SW 1271 (cell line): ENCODE data around the gene CELSR1.
"Not testable (repeated sequence)": the region's sequence is repeated elsewhere in the genome, so short reads cannot be mapped to it uniquely, and the experiment has no call there.

Experiments used
- DNase-seq, 2 experiments: peaks; one replicate each; lab custom pipeline; 2025; lab: John Stamatoyannopoulos, UW

Gene CELSR1

DNA sequence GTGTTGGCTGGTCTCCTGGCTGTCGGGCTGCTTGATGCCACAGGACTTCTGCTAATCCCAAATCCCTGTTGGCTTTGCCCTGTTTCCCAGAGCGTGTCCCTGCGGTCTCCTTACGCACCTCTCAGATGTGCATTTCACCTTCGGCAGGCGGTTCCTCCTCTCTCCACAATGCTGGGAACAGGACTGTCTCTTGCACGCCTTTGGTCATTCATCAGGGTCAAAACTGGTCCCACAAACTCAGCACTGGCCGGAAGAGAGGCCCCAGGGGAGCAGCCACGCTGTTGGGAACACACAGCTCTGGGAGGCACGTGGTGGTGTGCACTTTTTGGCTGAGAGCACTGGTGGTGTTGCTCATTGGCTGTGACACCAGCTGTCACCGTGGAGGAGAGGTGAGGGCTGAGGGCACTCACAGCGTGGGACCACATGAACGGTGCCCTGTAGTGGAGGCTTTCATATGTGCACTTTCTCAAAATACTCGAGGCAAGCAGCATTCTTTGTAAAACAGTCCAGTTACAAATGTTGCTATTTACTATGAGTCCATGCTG is 217.2 kb downstream of the CELSR1 start:
- no peak for DNase-seq

DNA sequence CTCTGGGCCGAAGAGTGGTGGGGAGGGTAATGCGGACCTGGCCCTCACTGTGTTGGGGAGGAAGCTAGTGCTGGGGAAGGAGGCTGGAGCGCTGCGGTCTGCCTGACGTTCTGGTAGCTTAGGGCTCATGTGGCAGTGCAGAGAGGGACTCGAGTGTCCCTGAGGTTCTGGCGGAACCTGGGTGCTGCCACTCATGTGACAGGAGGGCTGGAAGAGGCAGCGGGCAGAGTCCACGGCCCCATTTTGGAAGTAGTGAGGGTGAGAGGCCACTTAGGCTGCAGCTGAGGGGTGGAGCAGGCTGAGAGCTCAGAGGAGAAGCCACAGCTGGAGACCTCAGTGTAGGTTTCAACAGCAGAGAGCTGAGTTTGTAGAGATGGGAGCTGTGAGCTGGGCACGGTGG is 218.1 kb downstream of the CELSR1 start:
- DNase-seq = no peak

DNA sequence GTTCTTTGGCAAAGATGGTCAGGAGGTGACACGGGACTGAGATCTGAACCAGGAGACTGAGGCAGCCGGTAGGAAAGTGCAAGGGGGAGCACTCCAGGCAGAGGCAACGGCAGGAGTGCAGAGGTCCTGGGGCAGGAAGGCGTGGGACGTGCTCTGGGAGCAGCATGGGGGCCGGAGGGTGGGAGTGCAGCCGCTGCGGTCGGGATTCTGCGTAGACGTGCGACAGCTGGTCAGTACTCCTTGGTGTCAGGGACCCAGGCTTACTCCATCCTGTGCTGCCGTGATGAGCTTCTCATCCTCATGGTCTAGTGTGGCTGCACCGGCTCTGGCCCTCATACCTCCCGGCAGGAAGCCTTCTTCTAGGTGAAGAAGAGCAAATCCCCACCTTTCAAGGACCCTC is 218.8 kb downstream of the CELSR1 start:
- no peak for DNase-seq

DNA sequence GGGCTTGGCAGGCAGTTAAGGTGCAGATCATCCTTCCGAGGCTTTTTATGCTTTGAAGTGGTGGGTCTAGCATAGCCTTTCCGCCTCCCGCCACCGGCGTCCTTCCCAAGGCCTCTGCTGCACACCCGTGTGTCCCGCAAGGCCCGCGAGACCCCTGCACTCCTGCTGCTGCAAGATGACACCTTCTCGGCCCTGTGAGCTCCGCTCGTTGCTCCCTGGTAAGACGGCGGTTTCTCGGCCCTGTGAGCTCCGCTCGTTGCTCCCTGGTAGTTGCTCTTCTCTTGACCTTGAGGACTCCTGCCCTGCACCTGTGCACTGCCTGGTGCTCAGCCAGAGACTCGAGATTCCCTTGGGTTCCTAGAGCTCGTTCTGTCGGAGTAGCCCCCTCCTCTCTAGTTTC is 219.8 kb downstream of the CELSR1 start:
- DNase-seq = no peak

DNA sequence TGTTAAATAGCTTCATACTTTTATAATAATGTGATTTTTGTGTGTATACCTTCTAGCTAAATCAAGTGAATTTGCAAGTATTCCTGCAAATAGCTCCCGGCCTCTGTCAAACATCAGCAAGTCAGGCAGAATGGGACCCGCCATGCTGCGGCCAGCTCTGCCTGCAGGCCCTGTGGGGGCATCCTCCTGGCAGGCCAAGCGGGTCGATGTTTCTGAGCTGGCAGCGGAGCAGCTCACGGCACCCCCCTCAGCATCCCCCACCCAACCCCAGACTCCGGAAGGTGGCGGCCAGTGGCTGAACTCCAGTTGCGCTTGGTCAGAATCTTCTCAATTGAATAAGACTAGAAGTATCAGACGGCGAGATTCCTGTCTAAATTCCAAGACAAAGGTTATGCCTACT is 221.4 kb downstream of the CELSR1 start:
- no peak for DNase-seq

DNA sequence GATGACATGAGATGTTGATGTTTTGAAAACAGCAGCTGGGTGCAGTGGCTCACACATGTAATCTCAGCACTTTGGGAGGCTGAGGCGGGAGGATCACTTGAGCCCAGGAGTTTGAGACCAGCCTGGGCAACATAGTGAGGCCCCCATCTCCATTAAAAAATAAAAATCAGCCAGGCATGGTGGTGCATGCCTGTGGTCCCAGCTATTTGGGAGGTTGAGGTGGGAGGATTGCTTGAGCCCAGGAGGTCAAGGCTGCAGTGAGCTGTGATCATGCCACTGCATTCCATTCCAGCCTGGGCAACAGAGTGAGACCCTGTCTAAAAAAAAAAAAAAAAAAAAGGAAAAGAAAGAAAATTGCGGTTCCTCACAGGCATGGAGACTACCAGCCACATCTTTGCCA is 224.6 kb downstream of the CELSR1 start:
- not testable (repeated sequence) for DNase-seq

DNA sequence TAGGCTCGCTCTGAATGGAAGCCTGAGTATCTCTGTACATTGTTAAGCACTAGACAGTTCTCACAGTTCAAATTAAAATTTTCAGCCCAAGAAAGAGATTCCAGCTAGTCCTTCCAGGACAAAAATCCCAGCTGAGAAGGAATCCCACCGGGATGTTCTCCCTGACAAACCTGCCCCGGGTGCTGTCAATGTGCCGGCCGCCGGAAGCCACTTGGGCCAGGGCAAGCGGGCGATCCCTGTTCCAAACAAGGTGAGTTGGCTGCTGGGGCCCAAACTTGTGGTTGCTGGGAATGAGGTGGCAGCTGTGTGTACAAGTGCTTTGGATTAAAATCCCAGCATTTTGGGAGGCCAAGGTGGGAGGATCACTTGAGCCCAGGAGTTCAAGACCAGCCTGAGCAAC is 225.4 kb downstream of the CELSR1 start:
- DNase-seq = no peak
